Bone marrow (tissue), 2 donors: ENCODE measurements around the gene RAD51D.
"Not testable (repeated sequence)": the region's sequence is repeated elsewhere in the genome, so short reads cannot be mapped to it uniquely, and the experiment has no call there.

ENCODE experiments used
- DNase-seq, 2 donors: peaks; one replicate each; lab custom pipeline; 2025; lab: John Stamatoyannopoulos, UW

RAD51D gene

GRCh38 chr17:35090707-35091106 lies 29.0 kb downstream of the RAD51D start:
- not testable (repeated sequence) for DNase-seq

- peak; percentile 44 to 80 for DNase-seq
Observed at GRCh38 chr17:35089586-35090296, 29.9 kb downstream of the RAD51D start.

DNA sequence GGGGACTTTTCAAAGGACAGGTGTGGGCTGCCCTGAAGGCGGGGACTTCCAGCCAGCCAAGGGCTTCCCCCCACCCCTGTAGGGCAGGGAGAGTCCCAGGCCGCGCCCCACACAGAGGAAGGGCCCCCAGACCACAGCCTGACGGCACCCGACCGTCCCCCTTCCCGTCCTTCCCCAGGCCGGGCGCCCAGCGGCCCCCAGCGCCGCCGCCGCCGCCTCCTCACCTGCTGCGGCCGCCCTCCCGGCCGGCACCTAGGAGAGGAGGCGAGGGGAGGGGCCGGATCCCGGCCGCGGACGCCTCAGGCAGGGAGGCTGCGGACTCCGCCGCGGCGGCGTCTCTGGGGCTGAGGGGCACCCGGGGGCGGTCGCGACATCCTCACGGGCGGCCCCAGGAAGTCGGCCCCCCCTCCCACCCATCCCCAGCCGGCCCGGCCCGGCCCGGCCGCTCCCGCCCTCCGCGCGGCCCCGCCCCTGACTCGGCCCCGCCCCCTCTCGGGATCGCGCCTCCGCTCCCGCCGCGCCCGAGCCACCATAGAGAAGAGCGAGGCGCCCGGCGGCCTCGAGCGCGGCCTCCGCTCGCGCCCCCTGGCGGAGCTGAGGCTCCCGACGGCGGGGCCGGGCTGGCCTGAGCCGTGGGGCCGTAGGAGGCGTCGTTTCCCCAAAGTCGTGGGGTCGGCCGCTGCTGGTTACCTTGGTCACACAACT lies 30.6 kb downstream of the RAD51D start:
- peak; percentile 45 to 80 for DNase-seq

DNA sequence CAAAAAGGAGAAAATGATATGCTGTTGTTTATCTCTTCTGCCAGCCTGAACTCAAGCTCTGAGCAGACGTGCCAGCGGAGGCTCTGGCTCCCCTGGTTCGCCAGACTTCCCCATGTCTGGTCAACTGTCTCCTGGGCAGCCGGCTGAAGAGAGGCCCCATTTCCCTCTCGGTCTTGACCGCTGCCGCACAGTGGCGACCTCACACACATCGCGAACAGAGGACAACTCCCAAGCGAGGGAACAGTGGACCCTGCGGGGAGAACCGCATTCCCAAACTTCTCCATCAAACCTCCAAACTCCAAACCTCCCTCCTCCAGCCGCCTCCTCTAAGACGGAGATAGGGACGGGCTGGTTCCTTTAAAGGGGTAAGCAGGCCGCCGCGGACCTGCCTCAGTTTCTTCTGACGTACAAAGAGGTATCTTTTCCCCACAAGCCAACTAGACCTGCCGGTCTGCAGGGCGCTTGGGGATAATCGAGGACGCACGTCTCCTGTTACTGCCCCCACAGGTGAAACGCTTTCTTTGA lies 31.2 kb downstream of the RAD51D start:
- peak in 1 of 2 donors; percentile 57 for DNase-seq

DNA sequence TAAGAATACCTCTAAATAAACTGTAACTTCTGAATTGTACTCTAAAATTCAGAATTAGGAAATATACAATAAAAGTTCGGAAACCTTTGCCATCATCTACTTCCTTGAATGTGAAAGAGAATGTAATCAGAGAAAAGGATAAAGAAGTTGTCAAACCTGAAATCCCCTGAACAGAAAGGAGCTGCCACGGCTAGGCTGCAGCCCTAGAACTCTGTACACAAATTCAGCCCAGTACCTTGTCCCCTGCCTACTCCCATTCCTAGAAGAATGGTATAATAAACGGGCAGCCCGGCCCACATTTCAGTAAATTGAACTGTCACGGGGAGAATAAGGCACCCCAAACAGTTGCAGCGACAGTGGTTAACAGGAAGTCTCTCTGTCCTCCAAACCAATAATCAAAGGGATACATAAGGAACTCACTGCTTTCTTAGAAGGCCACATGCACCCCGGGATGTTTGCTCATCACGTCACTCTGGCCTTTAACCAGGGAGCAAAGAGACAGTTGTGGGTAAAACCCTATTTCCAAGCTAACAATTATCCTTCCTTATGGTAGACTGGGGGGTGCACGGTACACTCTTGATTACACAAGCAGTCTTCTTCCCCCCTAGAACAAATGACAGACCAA lies 31.8 kb downstream of the RAD51D start:
- DNase-seq = no peak

DNA sequence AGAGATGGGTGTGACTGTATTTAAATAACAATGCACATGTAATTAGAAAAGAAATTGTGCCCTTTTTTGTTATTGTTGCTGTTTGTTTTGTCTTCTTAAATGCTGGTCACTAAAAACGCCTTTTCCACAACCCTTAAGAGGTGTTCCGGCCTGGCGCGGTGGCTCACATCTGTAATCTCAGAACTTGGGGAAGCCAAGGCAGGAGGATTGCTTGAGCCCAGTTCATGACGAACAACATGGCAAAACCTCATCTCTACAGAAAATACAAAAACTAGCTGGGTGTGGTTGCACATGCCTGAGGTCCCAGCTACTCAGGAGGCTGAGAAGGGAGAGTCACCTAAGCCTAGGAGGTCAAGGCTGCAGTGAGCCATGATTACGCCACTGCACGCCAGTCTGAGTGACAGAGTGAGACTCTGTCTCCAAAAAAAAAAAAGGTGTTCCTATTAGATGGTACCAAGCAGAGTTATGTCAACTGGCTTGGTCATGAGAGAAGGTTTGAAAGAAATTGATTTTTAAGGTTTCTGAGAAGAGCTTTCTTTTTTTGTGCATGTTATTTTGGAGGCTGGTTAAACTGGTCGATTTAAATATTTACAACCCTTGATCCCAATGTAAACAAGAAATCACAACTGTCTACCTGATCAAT lies 32.6 kb downstream of the RAD51D start:
- DNase-seq = no peak

- DNase-seq = no peak
Observed at GRCh38 chr17:35086164-35086563, 33.5 kb downstream of the RAD51D start.

DNA sequence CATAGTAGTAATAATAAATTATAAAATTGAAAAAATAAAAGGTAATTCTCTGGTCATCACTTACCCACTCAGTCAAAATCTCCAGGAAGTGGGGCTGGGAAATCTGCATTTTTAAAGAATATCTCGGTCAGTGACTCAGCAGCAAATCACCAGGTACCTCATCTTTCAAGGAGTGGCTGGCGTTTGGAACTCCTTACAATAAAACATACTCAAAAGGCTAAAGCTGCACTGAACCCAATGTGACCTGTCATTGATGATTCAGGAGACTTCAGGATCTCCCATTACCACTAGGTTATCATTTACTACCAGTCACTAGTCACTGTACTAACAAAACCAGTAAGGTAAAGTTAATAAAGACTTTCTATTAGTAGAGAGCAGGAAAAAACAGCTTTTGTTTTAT lies 34.7 kb downstream of the RAD51D start:
- DNase-seq = no peak

GRCh38 chr17:35083071-35083470 lies 36.6 kb downstream of the RAD51D start:
- no peak for DNase-seq

DNA sequence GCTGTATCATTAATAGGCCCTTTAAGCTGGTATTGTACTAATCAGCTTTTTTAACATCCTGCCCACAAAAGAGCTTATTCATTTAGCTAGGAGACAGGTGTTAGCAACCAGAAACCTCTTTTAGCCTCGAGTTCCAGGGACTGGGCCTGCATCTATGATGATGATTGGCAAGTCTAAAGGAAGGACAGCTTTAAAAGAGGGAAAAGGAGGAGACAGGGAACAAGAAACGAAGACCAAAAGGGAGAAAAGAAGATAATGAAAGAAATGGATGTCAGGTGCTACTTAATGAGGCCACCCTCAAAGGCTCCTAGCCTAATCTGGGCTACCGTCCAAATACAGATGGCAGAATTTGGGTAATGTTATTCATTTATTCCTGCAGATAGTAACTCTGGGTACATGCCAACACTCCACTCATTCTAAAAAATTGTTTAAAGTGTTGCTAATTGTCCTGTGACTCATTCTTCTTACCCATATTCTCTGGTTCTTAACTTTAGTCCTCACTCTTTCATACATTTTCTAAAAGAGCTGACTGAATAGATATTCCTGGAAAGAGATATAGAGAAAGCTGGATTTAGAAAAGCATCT lies 37.5 kb downstream of the RAD51D start:
- peak in 1 of 2 donors; percentile 30 for DNase-seq

GRCh38 chr17:35081638-35082037 lies 38.0 kb downstream of the RAD51D start:
- DNase-seq = no peak

GRCh38 chr17:35080536-35080935 lies 39.1 kb downstream of the RAD51D start:
- DNase-seq = peak in 1 of 2 donors; percentile 24

DNA sequence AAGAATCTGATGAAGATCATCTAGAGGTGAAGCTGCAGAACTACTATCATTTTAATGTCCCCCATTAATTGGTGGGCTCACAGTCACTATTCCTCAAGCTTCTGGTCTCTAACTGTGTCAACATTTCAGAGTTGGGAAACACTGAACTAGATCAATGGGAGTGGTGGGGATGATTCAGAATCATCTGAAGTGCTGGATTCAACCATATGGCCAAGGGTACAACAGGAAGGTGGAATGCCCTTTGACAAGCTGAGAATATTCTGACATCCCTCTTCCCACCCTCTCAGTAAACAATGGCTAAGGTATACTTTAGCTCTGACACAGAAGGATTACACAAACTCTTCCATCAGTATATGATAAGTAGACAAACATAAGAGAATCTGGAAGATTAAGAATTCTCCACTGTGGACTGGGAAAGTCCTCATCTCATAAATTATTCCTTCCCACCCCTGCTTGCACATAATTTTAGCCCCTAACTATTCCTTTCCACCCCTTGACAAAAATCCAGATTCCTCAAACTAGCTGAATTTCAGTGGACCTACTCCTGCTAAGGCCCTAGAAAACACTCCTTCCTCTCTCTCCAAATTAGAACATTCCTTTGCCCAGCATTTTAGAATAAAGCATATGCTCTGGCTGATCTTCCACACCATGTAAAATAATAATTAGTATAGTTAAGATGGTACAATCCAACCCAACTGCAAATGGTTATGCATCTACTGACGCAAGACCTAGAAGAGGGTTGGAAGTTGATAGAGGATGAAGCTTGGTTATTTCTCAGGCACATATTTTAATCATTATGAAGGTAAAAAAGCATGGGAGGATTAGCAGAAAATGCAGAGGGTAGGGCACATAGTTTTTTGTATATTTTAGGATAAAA lies 39.9 kb downstream of the RAD51D start:
- no peak for DNase-seq

- no peak for DNase-seq
Observed at GRCh38 chr17:35076874-35077273, 42.8 kb downstream of the RAD51D start.

DNA sequence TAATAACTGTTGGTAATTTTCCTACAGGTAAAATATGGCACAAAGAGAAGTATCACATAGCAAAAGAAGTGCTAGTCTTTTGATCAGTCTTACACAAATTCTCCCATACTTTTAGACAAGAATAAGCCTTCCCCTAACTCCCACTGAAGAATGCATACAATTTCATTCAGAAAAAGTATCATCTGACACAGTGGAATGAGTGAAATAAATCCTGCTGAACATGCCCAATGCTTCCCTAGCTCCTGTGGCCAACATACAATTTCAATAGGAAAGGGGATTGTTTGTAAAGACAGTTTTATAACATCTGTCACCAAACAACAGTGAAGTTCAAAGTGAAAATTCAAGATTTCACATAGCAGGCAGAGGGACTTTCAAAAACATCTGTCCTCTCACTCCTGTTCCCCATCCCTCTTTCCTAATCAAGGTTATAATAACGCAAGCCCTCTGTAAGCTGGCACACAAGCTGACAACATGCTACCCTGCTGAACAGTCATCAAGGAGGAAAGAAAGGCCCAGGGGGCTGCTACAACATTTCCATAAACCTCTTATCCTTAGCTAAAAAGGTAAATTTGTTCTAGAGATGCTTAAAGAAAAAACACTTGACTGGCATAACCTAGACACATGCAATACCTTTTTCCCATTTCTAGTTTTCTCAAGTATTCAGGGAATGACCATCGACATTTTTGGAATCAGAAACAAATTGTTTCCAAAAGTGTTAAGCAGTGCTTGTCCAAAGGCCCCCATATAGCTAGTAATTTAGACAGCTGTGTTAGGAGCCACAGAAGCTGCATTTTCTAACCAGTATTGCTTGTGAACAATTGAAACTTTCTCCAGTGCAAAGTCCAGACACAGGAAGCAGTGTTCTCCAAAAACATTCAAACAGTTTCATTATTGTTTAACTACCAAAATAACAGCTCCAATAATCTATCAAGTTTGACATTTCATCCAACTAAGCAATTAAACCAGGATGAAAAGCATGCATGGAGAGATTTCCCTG lies 44.7 kb downstream of the RAD51D start:
- DNase-seq = no peak

GRCh38 chr17:35073991-35074627 lies 45.6 kb downstream of the RAD51D start:
- DNase-seq = no peak

DNA sequence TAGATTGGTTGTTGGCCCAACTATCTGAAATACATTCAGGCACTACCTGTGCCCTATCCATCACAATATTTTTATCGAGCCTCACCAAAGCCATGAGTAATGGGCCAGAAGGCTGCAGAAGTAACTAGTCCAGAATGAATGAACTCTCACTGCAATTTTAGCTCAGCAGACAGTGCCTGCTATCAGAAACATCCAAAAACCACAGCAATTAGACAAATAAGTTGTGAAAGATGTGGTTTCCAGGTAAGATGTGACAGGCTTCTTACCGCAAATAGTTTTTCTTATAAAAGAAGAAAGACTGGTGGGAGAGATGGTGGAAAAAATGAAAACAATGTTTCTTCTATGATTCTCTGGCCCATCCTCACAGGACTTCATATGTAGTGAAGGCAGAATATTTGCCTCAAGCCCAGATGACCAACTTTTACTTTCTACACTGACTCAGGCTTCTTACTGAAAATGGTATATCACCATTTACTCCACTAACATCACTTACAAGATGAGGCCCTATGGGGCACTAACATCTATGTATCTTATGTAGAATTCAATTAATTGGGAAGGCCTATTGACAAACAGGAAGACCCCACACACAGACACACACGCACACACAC lies 46.4 kb downstream of the RAD51D start:
- DNase-seq = no peak

- no peak for DNase-seq
Observed at GRCh38 chr17:35069311-35069710, 50.3 kb downstream of the RAD51D start.

DNA sequence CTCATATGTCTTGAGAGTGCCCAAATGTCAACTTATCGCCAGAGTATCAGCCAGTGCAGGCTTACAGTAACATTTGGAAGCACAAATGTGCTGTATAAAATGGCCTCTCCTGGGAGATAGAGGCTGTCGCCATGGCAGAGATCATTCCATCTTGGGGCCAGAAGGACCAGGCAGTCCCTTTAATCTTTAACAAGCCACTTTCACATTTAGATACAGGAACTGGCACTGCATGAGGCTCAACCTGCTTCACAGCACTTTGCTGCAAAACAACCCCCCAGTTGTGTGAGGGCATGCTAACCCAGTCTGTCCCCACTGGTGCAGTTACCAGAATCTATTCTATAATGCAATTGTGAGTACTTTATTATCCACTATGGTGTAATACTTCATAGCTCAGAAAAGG lies 51.4 kb downstream of the RAD51D start:
- DNase-seq = no peak
